GM18517 (cell line): ENCODE measurements around the gene FOXN1.

Source experiments
- ATAC-seq: cut with Tn5 transposase; IDR thresholded peaks from one replicate; pipeline ENCODE4 v1.9.1; 2021; ENCODE audit warnings: mild to moderate bottlenecking, moderate library complexity; ENCODE audit not compliant: unreplicated experiment

The FOXN1 gene

GRCh38 chr17:28476076-28476865, 29.9 kb upstream of the FOXN1 start:
- no peak for ATAC-seq

- ATAC-seq: no peak
Observed at GRCh38 chr17:28477928-28478327, 28.2 kb upstream of the FOXN1 start.

- ATAC-seq: no peak
Observed at GRCh38 chr17:28478712-28479615, 27.2 kb upstream of the FOXN1 start.

- no peak for ATAC-seq
Observed at GRCh38 chr17:28480278-28480677, 25.9 kb upstream of the FOXN1 start.

- ATAC-seq: no peak
Observed at GRCh38 chr17:28480799-28481571, 25.2 kb upstream of the FOXN1 start.

- no peak for ATAC-seq
Observed at GRCh38 chr17:28482551-28483199, 23.5 kb upstream of the FOXN1 start.

- ATAC-seq: no peak
Observed at GRCh38 chr17:28484296-28484695, 21.9 kb upstream of the FOXN1 start.

- ATAC-seq: no peak
Observed at GRCh38 chr17:28485049-28485448, 21.1 kb upstream of the FOXN1 start.

GRCh38 chr17:28487881-28488532, 18.1 kb upstream of the FOXN1 start:
- ATAC-seq: no peak

- ATAC-seq: no peak
Observed at GRCh38 chr17:28488533-28489276, 17.4 kb upstream of the FOXN1 start.

- ATAC-seq: no peak
Observed at GRCh38 chr17:28491286-28491685, 14.9 kb upstream of the FOXN1 start.

GRCh38 chr17:28491860-28492259, 14.3 kb upstream of the FOXN1 start:
- no peak for ATAC-seq

- no peak for ATAC-seq
Observed at GRCh38 chr17:28492352-28493310, 13.5 kb upstream of the FOXN1 start.

- no peak for ATAC-seq
Observed at GRCh38 chr17:28493460-28493859, 12.7 kb upstream of the FOXN1 start.

- ATAC-seq: no peak
Observed at GRCh38 chr17:28494445-28495188, 11.5 kb upstream of the FOXN1 start.

GRCh38 chr17:28495635-28496034, 10.5 kb upstream of the FOXN1 start:
- ATAC-seq: no peak

- no peak for ATAC-seq
Observed at GRCh38 chr17:28497931-28498330, 8.2 kb upstream of the FOXN1 start.
